Prostate gland (tissue), 2 donors: ENCODE results near the gene HAO2. TPM values are rescaled to one million over a fixed set of nuclear protein-coding genes. Genes with fewer than 3 reads are reported as not detected.

Experiments used
- DNase-seq: peaks from one replicate; pipeline ENCODE4 v3.0.0-alpha.2; 2019; ENCODE audit warnings: low spot score
- H3K27ac ChIP-seq, 2 donors: fragments of 200-600 bp; sonication (generic); 2 replicates each; pipeline ENCODE4 v1.5.1; 2017 to 2019
- H3K27me3 ChIP-seq: fragments of 200-600 bp; sonication (generic); replicated peaks from 2 replicates; pipeline ENCODE4 v1.5.1; 2019; ENCODE audit not compliant: insufficient read depth
- H3K36me3 ChIP-seq, 2 donors: fragments of 200-600 bp; sonication (generic); 1 replicate in 1 of 2; 2 replicates in 1 of 2; pipeline versions ENCODE4 v1.5.1 to v1.8.1; 2017 to 2019
- H3K4me1 ChIP-seq: fragments of 200-600 bp; sonication (generic); replicated peaks from 2 replicates; pipeline ENCODE4 v1.5.1; 2019
- H3K4me3 ChIP-seq, 2 donors: fragments of 200-600 bp; sonication (generic); 2 replicates each; pipeline ENCODE4 v1.5.1; 2017 to 2019
- H3K9me3 ChIP-seq: fragments of 200-600 bp; sonication (generic); 2 replicates; pipeline ENCODE4 v1.5.1; 2017
- CTCF ChIP-seq, 4 experiments: fragments of 200-600 bp in 2 of 4; fragments of 450-650 bp in 2 of 4; sonication (generic) in 2 of 4; IDR thresholded peaks; 1 replicate in 3 of 4; 2 replicates in 1 of 4; pipeline ENCODE4 v1.5.1; 2016 to 2019; ENCODE audit warnings: antibody characterized with exemption in 4 of 4, mild to moderate bottlenecking in 2 of 4, moderate library complexity in 2 of 4
- POLR2A ChIP-seq: fragments of 450-650 bp; IDR thresholded peaks from one replicate; pipeline ENCODE4 v1.6.1; 2016; ENCODE audit warnings: antibody characterized with exemption, mild to moderate bottlenecking
- POLR2AphosphoS5 ChIP-seq: sonication (generic); formaldehyde crosslinking; IDR thresholded peaks from one replicate; pipeline ENCODE4 v1.6.1; 2017; ENCODE audit warnings: antibody characterized with exemption
- WGBS: methylation state at CpG from one replicate; pipeline ENCODE4 v1.1.5; 2018; 5-methylcytosine and 5-hydroxymethylcytosine counted together
- intact Hi-C: fragments of 100-400 bp; cut with DNase I; formaldehyde crosslinking; loops from one replicate; pipeline ENCODE4 v1.14.2; 2022
- total RNA-seq, 2 donors: library from RNA; depleted of rRNA; stranded (reverse); fragments of >200 nt; gene quantifications; one replicate each; pipeline ENCODE4 v1.1.0, GENCODE V29; 2016

Gene HAO2
- total RNA-seq, 2 donors from 2014 or later = not detected

GRCh38 chr1:119359730-119360129, 8.9 kb upstream of the HAO2 start:
- WGBS = 94% methylated on average over 4 of the region's 4 CpGs
- DNase-seq = no peak
- intact Hi-C loops = no loop called here

GRCh38 chr1:119361205-119361604, 7.4 kb upstream of the HAO2 start:
- TF ChIP-seq POLR2A = no peak
- TF ChIP-seq CTCF (IDR thresholded peaks at IDR 0.05) = no peak
- TF ChIP-seq POLR2AphosphoS5 = no peak
- Histone ChIP-seq H3K4me3 (no peak overlapping the region), H3K27ac (no peak overlapping the region), H3K9me3 (no peaks in the 10 kb centered on the region), H3K36me3 (no peaks in the 10 kb centered on the region), H3K27me3 (no peaks in the 10 kb centered on the region), H3K4me1 (no peaks in the 10 kb centered on the region)
- 78% methylated on average over 1 of the region's 1 CpG for WGBS
- DNase-seq = no peak
- intact Hi-C loops = no loop called here

More at GRCh38 chr1:119359730-119360129, 8.9 kb upstream of the HAO2 start:
- Histone ChIP-seq H3K27ac (no peak overlapping the region), H3K4me1 (no peaks in the 10 kb centered on the region), H3K4me3 (no peak overlapping the region), H3K27me3 (no peaks in the 10 kb centered on the region), H3K9me3 (no peaks in the 10 kb centered on the region), H3K36me3 (no peaks in the 10 kb centered on the region)
- TF ChIP-seq CTCF (IDR thresholded peaks at IDR 0.05) (no peak), POLR2A (no peak), POLR2AphosphoS5 (no peak)

- 75% methylated on average over 4 of the region's 4 CpGs for WGBS
- no peak for DNase-seq
- intact Hi-C loops = no loop called here
These were observed 6.8 kb upstream of the HAO2 start for GRCh38 chr1:119361620-119362344.

GRCh38 chr1:119363162-119363561, 5.4 kb upstream of the HAO2 start:
- H3K4me1 ChIP-seq = no peaks in the 10 kb centered on the region
- H3K9me3 ChIP-seq = no peaks in the 10 kb centered on the region
- no peak for DNase-seq
- H3K4me3 ChIP-seq = no peak overlapping the region
- WGBS = 92% methylated on average over 7 of the region's 7 CpGs
- no peak overlapping the region for H3K27ac ChIP-seq
- H3K36me3 ChIP-seq = no peaks in the 10 kb centered on the region
- no peak for TF ChIP-seq CTCF (IDR thresholded peaks at IDR 0.05)
- no peak for TF ChIP-seq POLR2A
- TF ChIP-seq POLR2AphosphoS5 = no peak
- intact Hi-C loops = no loop called here
- no peaks in the 10 kb centered on the region for H3K27me3 ChIP-seq

More at GRCh38 chr1:119361620-119362344, 6.8 kb upstream of the HAO2 start:
- no peaks in the 10 kb centered on the region for H3K36me3 ChIP-seq
- no peak overlapping the region for H3K27ac ChIP-seq
- H3K9me3 ChIP-seq = no peaks in the 10 kb centered on the region
- no peaks in the 10 kb centered on the region for H3K27me3 ChIP-seq
- TF ChIP-seq CTCF (IDR thresholded peaks at IDR 0.05) (no peak), POLR2AphosphoS5 (no peak), POLR2A (no peak)
- H3K4me3 ChIP-seq = no peak overlapping the region
- no peaks in the 10 kb centered on the region for H3K4me1 ChIP-seq

GRCh38 chr1:119364640-119365039, 3.9 kb upstream of the HAO2 start:
- no peak overlapping the region for H3K4me3 ChIP-seq
- no peak overlapping the region for H3K27ac ChIP-seq
- intact Hi-C loops = no loop called here
- no peak for TF ChIP-seq CTCF (IDR thresholded peaks at IDR 0.05)
- 79% methylated on average over 4 of the region's 4 CpGs for WGBS
- no peaks in the 10 kb centered on the region for H3K9me3 ChIP-seq
- H3K36me3 ChIP-seq = no peaks in the 10 kb centered on the region
- no peaks in the 10 kb centered on the region for H3K27me3 ChIP-seq
- no peaks in the 10 kb centered on the region for H3K4me1 ChIP-seq
- DNase-seq = no peak
